Activated T-cell treated with anti-CD3 and anti-CD28 coated beads for 48 hours (primary cell): ENCODE measurements around the gene CRYAB.
"Not testable (repeated sequence)": the region's sequence is repeated elsewhere in the genome, so short reads cannot be mapped to it uniquely, and the experiment has no call there.

Source experiments
- DNase-seq: peaks from one replicate; pipeline ENCODE4 v3.0.0-alpha.2; 2020; ENCODE audit warnings: low read depth

The CRYAB gene

DNA sequence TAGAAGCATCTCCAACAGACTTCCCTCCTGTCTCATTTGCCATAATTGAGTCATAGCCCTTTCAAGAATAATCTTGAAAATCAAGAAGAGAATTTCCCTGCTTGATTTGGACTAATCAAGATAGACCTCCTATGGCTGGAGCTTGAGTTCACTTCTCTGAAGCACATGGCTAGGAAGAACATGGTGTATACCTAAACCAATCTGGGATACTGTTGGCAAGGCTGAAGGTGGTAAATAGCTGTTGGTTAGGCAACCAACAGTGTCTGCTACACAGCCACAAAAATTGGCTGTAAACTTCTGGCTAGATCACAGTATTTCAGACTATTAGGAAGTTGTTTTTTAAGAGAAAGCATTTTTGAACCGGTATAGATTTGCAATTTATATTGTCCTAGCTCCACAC lies 4.9 kb downstream of the CRYAB start:
- DNase-seq, result no peak

DNA sequence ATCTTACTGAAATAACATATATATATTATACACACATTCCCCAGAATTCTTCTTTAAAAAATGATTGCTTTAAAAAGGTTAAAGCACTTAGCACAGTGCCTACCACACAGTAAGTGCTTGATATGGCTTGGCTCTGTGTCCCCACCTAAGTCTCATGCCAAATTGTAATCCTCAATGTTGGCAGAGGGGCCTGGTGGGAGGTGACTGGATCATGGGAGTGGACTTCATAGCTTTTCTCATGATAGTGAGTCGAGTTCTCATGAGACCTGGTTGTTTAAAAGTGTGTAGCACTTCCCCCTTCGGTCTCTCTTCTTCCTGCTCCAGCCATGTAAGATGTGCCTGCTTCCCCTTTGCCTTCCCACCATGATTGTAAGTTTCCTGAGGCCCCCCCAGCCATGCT lies 6.2 kb downstream of the CRYAB start:
- no peak for DNase-seq

DNA sequence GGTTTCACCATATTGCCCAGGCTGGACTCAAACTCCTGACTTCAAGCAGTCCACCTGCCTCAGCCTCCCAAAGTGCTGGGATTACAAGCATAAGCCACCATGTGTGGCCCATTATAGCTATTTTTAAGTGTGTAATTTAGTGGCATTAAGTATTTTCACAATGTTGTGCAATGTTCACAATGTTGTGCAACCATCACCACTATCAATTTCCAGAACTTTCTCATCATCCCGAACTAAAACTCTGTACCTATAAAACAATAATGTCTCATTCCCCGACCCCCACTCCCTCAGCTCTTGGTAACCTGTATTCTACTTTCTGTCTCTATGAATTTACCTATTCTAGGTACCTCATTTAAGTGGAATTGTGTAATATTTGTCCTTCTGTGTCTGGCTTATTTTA lies 24.7 kb downstream of the CRYAB start:
- DNase-seq, result no peak

GRCh38 chr11:111886032-111886431 lies 25.5 kb downstream of the CRYAB start:
- DNase-seq, result no peak

DNA sequence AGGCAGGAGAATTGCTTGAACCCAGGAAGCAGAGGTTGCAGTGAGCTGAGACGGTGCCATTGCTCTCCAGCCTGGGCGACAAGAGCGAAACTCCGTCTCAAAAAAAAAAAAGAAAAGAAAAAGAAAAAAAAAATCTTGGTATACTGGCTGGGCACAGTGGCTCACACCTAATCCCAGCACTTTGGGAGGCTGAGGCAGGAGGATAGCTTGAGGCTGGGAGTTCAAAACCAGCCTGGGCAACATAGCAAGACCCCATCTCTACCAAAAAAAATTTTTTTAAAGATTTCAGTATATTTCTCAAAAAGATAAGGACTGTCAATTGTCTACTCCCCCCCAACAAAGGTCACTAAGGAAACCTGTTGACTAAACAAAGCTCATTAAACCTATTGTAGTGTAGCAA lies 26.5 kb downstream of the CRYAB start:
- not testable (repeated sequence) for DNase-seq

DNA sequence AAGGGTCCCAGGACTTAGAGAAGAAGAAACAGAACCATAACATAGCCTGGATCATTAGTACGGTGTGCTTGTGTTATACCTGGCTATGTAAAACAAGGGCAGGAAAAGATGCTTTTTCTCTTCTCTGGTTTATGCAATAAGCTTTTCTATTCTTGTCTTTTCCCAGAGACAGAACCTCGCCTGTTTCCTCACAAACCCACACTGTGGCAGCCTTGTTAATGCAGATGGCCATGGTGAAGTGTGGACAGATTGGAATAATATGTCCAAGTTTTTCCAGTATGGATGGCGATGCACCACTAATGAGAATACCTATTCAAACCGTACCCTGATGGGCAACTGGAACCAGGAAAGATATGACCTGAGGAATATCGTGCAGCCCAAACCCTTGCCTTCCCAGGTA lies 29.4 kb downstream of the CRYAB start:
- DNase-seq, result no peak

DNA sequence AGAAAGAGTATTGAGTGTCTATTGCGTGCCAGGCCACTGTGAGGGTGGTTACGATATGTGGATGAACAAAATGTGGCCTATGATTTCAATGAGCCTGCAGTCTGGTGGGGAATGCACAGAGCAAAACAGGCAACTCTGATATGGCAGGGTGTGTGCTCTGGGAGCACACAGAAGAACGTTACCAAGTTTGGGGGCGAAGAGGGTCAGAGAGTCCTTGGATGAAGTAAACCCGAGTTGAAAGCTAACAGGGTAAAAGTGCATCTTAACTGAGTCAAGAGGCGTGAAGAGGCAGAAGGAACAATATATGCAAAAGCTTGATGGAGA lies 32.0 kb downstream of the CRYAB start:
- DNase-seq, result no peak

DNA sequence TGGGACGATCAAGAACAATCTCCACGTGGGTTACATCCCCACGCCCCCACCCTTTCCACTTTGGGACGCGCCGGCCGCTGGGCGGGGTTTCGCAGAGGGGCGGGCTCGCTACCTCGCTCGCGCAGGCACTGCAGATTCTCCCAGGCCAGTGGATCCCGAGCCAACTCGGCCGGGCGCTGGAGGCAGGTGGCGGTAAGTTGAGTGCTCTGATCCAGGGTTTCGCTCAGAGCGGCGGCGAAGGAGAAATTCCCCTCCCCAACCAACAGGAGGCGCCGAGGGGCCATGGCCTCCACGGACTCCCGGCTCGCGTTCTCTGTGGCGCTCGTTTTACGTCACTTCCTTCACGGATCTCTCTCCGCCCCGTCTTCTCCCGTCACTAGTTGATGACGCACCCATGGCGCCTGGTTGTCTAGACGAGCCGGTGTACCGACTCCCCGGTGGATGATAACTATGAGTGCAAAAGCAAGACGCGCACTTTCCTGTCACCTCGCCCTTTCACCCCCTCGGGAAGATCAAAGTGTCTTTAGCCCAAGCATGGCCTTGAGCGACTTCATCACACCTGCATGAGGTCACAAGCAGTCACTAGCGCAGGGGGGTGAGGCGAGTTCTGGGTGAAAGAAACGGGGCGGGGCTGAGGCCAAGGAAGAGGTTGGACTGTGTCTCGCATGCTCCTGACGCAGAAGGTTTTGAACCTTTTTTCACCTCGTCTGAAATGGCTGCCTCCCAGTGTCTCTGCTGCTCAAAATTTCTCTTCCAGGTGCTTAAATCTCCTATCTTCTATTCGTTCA lies 32.5 kb downstream of the CRYAB start, which contains the start of the genes CFAP68 and FDXACB1:
Gene CFAP68, plus strand, starts transcription at position 693 of the 788 bp plus-strand sequence. Its CDS starts 20 bp downstream, at position 713.
Gene FDXACB1, minus strand, starts transcription at position 317 of the 788 bp plus-strand sequence. Its CDS starts 33 bp downstream, at position 284.
- peak; percentile 90 for DNase-seq

DNA sequence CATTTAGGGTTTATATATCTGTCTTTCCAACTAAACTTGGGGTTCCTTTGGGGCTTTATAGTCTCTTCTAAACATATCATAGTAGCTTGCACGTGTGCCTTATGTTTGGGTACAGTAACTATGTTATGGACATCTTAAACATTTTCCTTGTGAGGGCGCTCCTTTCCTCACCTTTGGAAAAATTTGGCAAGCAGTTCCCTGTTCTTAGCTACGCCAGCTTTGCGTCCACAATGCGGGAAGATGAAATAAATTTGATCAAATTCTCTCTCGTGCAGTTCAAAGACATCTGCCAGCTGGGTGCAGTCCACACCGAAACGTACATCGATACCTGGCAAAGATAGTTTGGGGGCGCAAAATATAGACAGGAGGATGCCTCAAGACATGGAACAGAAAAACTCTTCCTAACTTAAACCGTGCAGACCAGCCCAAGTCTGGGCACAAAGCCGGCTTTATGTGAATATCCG lies 33.2 kb downstream of the CRYAB start:
- DNase-seq, result no peak

- no peak for DNase-seq
Observed at GRCh38 chr11:111871693-111872161, 39.8 kb downstream of the CRYAB start.

GRCh38 chr11:111870886-111871692 lies 40.5 kb downstream of the CRYAB start, which contains the start of gene ALG9:
TSS of gene ALG9 (minus strand) at chr11:111871581. CDS start at chr11:111871482, 99 bp downstream.
- peak; percentile 79 for DNase-seq

- DNase-seq, result no peak
Observed at GRCh38 chr11:111870522-111870885, 41.1 kb downstream of the CRYAB start.

DNA sequence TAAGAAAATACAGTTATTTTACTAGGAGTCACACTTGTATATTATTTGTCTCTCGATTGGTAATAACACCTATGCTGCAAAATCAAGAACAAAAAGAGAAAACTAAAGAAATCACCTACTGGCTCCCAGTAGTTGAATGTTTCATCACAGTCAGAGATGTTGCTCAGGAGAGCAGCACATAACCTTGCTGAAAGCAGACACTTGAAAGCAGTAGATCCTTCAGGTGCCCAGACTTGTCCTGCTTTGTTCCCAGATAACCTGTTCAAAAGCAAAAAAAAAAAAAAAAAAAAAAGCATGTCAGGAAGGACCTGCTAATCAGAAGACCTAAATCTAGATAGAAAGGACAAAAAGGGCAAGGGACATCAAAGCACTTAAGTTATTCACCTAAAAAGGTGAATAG lies 41.5 kb downstream of the CRYAB start:
- no peak for DNase-seq

DNA sequence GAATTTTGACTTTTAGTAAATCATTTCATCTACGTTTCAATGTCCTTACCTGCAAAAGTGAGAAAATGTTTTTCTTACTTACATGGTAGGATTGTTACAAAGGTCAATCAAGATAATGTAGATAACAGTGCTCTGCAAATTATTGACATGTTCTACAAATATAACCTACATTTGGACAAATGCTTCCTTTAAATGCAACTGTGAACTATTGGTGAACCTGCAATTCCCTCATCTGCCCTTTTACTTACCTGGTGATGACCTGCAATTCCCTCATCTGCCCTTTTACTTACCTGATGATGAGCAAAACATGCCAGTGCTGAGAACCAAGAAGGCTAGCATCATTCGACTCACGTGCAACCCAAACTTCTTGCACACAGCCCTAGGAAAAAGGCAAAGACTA lies 51.3 kb downstream of the CRYAB start:
- DNase-seq, result no peak
